Common myeloid progenitor, CD34-positive (primary cell): ENCODE measurements around the gene ZFPM1.
A peak's percentile ranks its signal among the peaks of the same experiment; 100 is the strongest.

Experiments
- CTCF ChIA-PET: fragments of 350-600 bp; sonication (Branson Sonifier 250); formaldehyde crosslinking; loops from one replicate; lab custom pipeline; 2021; ENCODE audit warnings: antibody characterized with exemption; lab: Charles Lee
- POLR2A ChIA-PET: fragments of 350-600 bp; sonication (Branson Sonifier 250); formaldehyde crosslinking; loops from one replicate; lab custom pipeline; 2021; ENCODE audit warnings: antibody characterized with exemption; lab: Charles Lee
- DNase-seq, 3 donors: peaks; one replicate each; pipeline versions ENCODE4 v3.0.0 to v3.0.0-alpha.2; 2013
- H3K27ac ChIP-seq, 2 experiments: 1 replicate in 1 of 2; 2 replicates in 1 of 2; pipeline ENCODE4 v1.7.0; 2013; ENCODE audit warnings: inconsistent platforms in 2 of 2, low read length in 2 of 2, mild to moderate bottlenecking in 2 of 2, low read depth in 1 of 2, moderate library complexity in 1 of 2; ENCODE audit not compliant: severe bottlenecking in 2 of 2, insufficient read depth in 1 of 2, poor library complexity in 1 of 2
- H3K27me3 ChIP-seq, 5 experiments: replicated peaks in 2 of 5; 1 replicate in 3 of 5; 2 replicates in 2 of 5; pipeline versions ENCODE4 v1.6.1 to v1.7.0; 2013; ENCODE audit warnings: low read length in 4 of 5, mild to moderate bottlenecking in 2 of 5, moderate library complexity in 2 of 5, inconsistent platforms in 1 of 5; ENCODE audit not compliant: insufficient read depth in 5 of 5, control insufficient read depth in 4 of 5
- H3K36me3 ChIP-seq, 4 experiments: 1 replicate in 2 of 4; 2 replicates in 2 of 4; pipeline versions ENCODE4 v1.6.1 to v1.7.0; 2013; ENCODE audit warnings: low read length in 3 of 4, control low read depth in 1 of 4, mild to moderate bottlenecking in 1 of 4; ENCODE audit not compliant: control insufficient read depth in 4 of 4, insufficient read depth in 4 of 4
- H3K4me1 ChIP-seq, 4 experiments: 1 replicate in 3 of 4; 2 replicates in 1 of 4; pipeline versions ENCODE4 v1.6.1 to v1.7.1; 2013; ENCODE audit warnings: low read length in 3 of 4, mild to moderate bottlenecking in 3 of 4, control low read depth in 1 of 4, inconsistent platforms in 1 of 4, moderate library complexity in 1 of 4; ENCODE audit not compliant: control insufficient read depth in 4 of 4, insufficient read depth in 4 of 4; ENCODE audit errors: control extremely low read depth in 1 of 4
- H3K4me3 ChIP-seq, 7 experiments: 1 replicate in 4 of 7; 2 replicates in 3 of 7; pipeline versions ENCODE4 v1.5.1 to v1.7.0; 2013; ENCODE audit warnings: mild to moderate bottlenecking in 7 of 7, low read length in 6 of 7, moderate library complexity in 6 of 7, inconsistent platforms in 2 of 7, low read depth in 2 of 7, control low read depth in 1 of 7; ENCODE audit not compliant: insufficient read depth in 4 of 7, control insufficient read depth in 1 of 7; ENCODE audit errors: extremely low read depth in 1 of 7
- H3K9me3 ChIP-seq, 5 experiments: 1 replicate in 4 of 5; 2 replicates in 1 of 5; pipeline versions ENCODE4 v1.6.1 to v1.7.1; 2013; ENCODE audit warnings: low read length in 4 of 5, mild to moderate bottlenecking in 2 of 5, inconsistent platforms in 1 of 5, low read depth in 1 of 5, moderate library complexity in 1 of 5; ENCODE audit not compliant: control insufficient read depth in 4 of 5, insufficient read depth in 2 of 5; ENCODE audit errors: control extremely low read depth in 1 of 5
- WGBS: methylation state at CpG from one replicate; pipeline ENCODE4 v1.1.5; 2013; ENCODE audit not compliant: insufficient coverage; 5-methylcytosine and 5-hydroxymethylcytosine counted together

ZFPM1 gene

DNA sequence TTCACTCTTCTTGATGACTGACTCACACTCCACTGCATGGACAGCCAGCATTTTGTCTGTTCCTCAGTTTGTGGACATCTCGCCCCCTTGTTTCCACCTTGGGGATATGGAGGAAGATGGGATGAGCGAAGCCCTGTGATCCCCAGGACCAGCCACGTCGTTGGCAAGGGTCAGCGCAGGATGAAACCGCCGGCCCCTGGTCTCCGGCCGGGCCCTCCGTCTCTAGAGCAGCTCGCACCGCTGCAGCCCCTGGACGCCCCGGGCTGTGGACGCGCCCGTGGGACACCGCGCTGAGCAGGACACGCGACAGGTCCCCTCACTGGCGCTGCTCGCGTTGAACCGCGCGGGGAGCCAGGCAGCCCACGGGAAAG, 116.5 kb downstream of the ZFPM1 start:
- POLR2A ChIA-PET = interaction anchor here (0.7 to 1.2 kb wide), 4 partner anchors 13 to 117 kb away, joined by 3 read pairs; no protein-coding TSS in a partner anchor
- Histone ChIP-seq H3K36me3 (peaks cover 3 to 18% (median 8%) of the 10 kb centered on the region in 4 experiments), H3K27me3 (no peaks in the 10 kb centered on the region), H3K9me3 (no peaks in the 10 kb centered on the region), H3K4me1 (peaks cover 10 to 24% (median 19%) of the 10 kb centered on the region in 4 experiments), H3K27ac (peak overlapping the region in 1 of 2 experiments; percentile 64), H3K4me3 (peak overlapping the region; percentile 63 to 92 (median 80))
- WGBS = 1% methylated on average over 20 of the region's 28 CpGs
- DNase-seq = peak in 1 of 3 donors; percentile 26
- CTCF ChIA-PET = interaction anchor here (0.7 kb wide), 1 partner anchor 134 kb away, joined by 4 read pairs; no protein-coding TSS in a partner anchor

DNA sequence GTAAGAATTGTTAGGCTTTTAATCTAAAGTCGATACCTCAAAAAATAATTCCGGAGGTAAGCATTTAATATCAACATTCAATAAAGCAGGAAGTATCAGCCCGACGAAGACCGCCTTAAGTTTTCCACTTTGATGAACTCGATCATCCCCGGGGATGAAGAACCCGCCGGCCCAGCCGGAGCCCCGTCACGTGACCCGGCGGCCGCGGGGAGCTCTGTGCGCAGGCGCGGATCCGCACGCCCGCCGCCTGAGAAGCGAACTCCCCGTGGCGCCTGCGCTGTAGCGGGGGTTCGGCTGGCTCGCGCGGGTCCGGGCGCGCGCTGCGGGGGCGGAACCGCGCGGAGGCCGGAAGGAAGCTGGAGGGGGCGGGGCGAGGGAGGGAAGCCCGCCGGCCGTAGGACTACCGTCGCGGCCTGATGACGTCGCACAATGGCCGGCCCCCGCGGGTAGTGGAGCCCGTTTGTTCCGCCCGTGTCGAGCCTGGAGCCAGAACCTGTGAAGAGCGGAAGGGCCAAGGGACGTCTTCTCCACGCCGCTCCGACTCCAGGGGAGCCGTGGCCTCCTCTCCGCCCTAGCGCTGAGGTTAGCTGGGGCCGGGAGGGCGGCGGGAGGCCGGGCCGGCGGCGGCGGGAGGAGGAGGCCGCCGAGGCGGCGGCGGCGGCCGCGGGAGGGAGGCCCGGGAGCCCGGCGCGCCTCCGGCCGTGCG, 117.1 kb downstream of the ZFPM1 start, which contains the start of gene ZC3H18:
Gene ZC3H18, plus strand, starts transcription at position 419 of the 706 bp plus-strand sequence. CDS start 6,721 bp downstream, outside the sequence.
- ChIA-PET CTCF (interaction anchor here (0.7 to 1.4 kb wide), 3 partner anchors 9 to 134 kb away, joined by 3 to 4 read pairs (median 4); no protein-coding TSS in a partner anchor), POLR2A (interaction anchor here (0.7 to 1.2 kb wide), 5 partner anchors 13 to 118 kb away, joined by 3 to 4 read pairs (median 3); no protein-coding TSS in a partner anchor)
- under 1% methylated on average over 55 of the region's 90 CpGs for WGBS
- peaks cover 3 to 18% (median 9%) of the 10 kb centered on the region in 4 experiments for H3K36me3 ChIP-seq
- peak within 1 kb of the TSS; percentile 75 to 92 (median 90) for H3K4me3 ChIP-seq
- DNase-seq = peak; percentile 95 to 98 (median 96)
- no peaks in the 10 kb centered on the region for H3K27me3 ChIP-seq
- peak within 1 kb of the TSS; percentile 13 to 82 for H3K27ac ChIP-seq
- H3K9me3 ChIP-seq = no peaks in the 10 kb centered on the region
- peaks cover 10 to 24% (median 19%) of the 10 kb centered on the region in 4 experiments for H3K4me1 ChIP-seq

DNA sequence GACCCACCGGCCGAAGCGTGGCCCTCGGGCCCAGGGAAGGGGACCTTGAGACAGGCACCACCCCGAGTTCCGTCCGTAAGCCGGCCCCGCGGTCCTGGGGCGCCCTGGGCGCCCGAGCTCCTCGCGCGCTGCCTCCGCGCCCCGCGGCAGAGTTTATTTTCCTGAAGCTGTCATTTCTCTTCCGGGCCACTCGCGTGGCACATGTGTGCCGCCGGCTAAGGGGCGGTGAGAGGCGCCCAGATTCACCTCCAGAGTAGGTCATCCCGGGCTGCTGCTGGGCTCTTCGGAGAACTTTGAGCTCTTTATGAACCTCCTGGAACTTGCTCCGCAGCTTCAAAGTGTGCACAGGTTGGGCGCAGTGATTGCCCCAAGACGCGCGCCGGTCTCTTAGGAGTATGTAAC, 117.6 kb downstream of the ZFPM1 start:
- Histone ChIP-seq H3K27ac (peak overlapping the region; percentile 13 to 82), H3K27me3 (no peaks in the 10 kb centered on the region), H3K4me3 (peak overlapping the region; percentile 75 to 92 (median 90)), H3K9me3 (no peaks in the 10 kb centered on the region), H3K36me3 (peaks cover 4 to 23% (median 11%) of the 10 kb centered on the region in 4 experiments), H3K4me1 (peaks cover 10 to 24% (median 19%) of the 10 kb centered on the region in 4 experiments)
- ChIA-PET CTCF (interaction anchor here (0.7 to 1.4 kb wide), 3 partner anchors 10 to 135 kb away, joined by 3 to 4 read pairs (median 4); no protein-coding TSS in a partner anchor), POLR2A (interaction anchor here (1.2 kb wide), 2 partner anchors 12 to 28 kb away, joined by 3 to 4 read pairs; no protein-coding TSS in a partner anchor)
- DNase-seq = peak in 2 of 3 donors; percentile 52 to 61
- under 1% methylated on average over 28 of the region's 35 CpGs for WGBS

DNA sequence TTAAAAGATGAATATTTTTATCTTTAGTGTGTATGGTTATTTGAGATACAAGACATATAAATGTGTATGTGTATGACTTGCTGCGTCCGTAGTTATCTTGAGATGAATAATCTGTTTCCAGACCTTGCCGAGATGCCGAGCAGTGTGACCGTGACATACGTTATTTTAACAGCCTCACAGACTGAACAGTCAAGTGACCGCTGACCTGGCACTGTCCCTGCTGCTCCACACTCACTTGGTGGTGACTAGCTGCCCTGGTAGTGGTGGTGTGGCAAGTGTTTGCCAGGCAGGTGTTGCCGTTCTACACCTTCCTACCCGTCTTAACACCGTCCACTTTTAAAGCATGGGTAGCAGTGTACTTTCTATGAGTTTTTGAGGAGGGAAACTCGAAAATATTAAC, 122.2 kb downstream of the ZFPM1 start:
- peaks cover 14 to 64% (median 44%) of the 10 kb centered on the region in 4 experiments for H3K36me3 ChIP-seq
- CTCF ChIA-PET = no interaction called here

DNA sequence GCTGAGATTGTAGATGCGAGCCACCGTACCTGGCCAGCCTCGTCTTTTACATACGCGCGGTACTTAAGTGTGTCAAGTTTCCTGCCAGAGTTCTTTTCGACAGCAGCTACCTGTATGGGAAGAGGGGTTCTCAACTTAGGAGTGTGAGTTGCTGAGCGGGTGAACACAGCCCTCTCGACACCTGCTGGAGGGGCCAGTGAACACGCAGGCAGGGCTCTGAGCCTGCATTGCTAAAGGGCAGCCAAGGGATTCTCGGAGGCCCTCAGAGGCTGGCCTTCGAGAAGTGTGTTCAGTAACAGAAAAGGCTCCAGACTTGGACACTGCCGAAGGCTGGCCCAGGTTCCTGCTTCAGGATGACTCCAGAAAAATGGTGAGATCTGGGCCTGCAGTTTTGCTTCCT, 123.2 kb downstream of the ZFPM1 start:
- POLR2A ChIA-PET = no interaction called here
- peaks cover 3 to 9% (median 7%) of the 10 kb centered on the region in 4 experiments for H3K4me1 ChIP-seq
- H3K27me3 ChIP-seq = no peaks in the 10 kb centered on the region
- CTCF ChIA-PET = no interaction called here
- H3K27ac ChIP-seq = no peak overlapping the region
- no peak overlapping the region for H3K4me3 ChIP-seq
- H3K36me3 ChIP-seq = peaks cover 18 to 75% (median 50%) of the 10 kb centered on the region in 4 experiments
- no peak for DNase-seq
- H3K9me3 ChIP-seq = no peaks in the 10 kb centered on the region
- WGBS = 96% methylated on average over 13 of the region's 13 CpGs

More for the DNA sequence above, 122.2 kb downstream of the ZFPM1 start:
- WGBS = 99% methylated on average over 7 of the region's 11 CpGs
- H3K4me1 ChIP-seq = peaks cover 9 to 16% (median 12%) of the 10 kb centered on the region in 4 experiments
- H3K4me3 ChIP-seq = no peak overlapping the region
- no peaks in the 10 kb centered on the region for H3K27me3 ChIP-seq
- no peak overlapping the region for H3K27ac ChIP-seq
- POLR2A ChIA-PET = no interaction called here
- H3K9me3 ChIP-seq = no peaks in the 10 kb centered on the region
- no peak for DNase-seq

DNA sequence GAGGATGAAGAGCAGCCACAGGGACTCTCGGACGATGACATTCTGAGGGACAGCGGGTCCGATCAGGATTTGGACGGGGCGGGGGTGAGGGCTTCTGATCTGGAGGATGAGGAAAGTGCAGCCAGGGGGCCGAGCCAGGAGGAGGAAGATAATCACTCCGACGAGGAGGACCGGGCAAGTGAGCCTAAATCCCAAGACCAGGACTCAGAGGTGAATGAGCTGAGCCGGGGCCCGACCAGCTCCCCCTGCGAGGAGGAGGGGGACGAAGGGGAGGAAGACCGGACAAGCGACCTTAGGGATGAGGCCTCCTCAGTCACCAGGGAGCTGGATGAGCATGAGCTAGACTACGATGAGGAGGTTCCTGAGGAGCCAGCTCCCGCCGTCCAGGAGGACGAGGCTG, 124.1 kb downstream of the ZFPM1 start:
- no peaks in the 10 kb centered on the region for H3K9me3 ChIP-seq
- DNase-seq = no peak
- H3K36me3 ChIP-seq = peaks cover 18 to 78% (median 57%) of the 10 kb centered on the region in 4 experiments
- CTCF ChIA-PET = no interaction called here
- peaks cover 0 to under 1% (median under 1%) of the 10 kb centered on the region in 4 experiments for H3K4me1 ChIP-seq
- H3K4me3 ChIP-seq = no peak overlapping the region
- no peak overlapping the region for H3K27ac ChIP-seq
- POLR2A ChIA-PET = no interaction called here
- WGBS = 96% methylated on average over 16 of the region's 20 CpGs
- no peaks in the 10 kb centered on the region for H3K27me3 ChIP-seq
